ENCODE results near the gene ELP5. TPM values are rescaled to one million over a fixed set of nuclear protein-coding genes. Genes with fewer than 3 reads are reported as not detected.

Gene ELP5
- total and polyA plus RNA-seq, 8 donors = 26.5 to 49.7 (median 42.9) TPM

DNA sequence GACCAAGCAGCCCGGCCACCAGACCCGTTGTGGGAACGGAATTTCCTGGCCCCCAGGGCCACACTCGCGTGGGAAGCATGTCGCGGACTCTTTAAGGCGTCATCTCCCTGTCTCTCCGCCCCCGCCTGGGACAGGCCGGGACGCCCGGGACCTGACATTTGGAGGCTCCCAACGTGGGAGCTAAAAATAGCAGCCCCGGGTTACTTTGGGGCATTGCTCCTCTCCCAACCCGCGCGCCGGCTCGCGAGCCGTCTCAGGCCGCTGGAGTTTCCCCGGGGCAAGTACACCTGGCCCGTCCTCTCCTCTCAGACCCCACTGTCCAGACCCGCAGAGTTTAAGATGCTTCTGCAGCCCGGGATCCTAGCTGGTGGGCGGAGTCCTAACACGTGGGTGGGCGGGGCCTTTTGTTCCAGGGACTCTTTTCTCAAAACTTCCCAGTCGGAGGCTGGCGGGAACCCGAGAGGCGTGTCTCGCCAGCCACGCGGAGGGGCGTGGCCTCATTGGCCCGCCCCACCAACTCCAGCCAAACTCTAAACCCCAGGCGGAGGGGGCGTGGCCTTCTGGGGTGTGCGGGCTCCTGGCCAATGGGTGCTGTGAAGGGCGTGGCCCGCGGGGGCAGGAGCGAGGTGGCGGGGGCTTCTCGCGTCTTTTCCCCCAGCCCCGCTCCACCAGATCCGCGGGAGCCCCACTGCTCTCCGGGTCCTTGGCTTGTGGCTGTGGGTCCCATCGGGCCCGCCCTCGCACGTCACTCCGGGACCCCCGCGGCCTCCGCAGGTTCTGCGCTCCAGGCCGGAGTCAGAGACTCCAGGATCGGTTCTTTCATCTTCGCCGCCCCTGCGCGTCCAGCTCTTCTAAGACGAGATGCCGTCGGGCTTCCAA lies 29.3 kb downstream of the ELP5 start, which contains the start of gene SLC2A4:
Gene SLC2A4, plus strand, starts transcription at position 645 of the 879 bp plus-strand sequence. Its CDS starts 217 bp downstream, at position 862.
- Histone ChIP-seq H3K4me1 (peaks cover 17 to 24% of the 10 kb centered on the region in 2 donors), H3K36me3 (no peaks in the 10 kb centered on the region), H3K9me3 (no peaks in the 10 kb centered on the region), H3K27me3 (peaks cover 0 to 39% of the 10 kb centered on the region in 2 donors), H3K27ac (peak within 1 kb of the TSS; percentile 62 to 65), H3K4me3 (peak within 1 kb of the TSS; percentile 31 to 46)
- ATAC-seq (peak; percentile 94), DNase-seq (peak; percentile 77 to 96 (median 94))
- no peak for TF ChIP-seq CTCF (IDR thresholded peaks at IDR 0.05)
- intact Hi-C loops (cut with DNase I) = no loop called here

- DNase-seq = no peak
- no peaks in the 10 kb centered on the region for H3K36me3 ChIP-seq
- peak overlapping the region; percentile 31 to 46 for H3K4me3 ChIP-seq
- peaks cover 0 to 45% of the 10 kb centered on the region in 2 donors for H3K27me3 ChIP-seq
- intact Hi-C loops (cut with DNase I) = no loop called here
- no peak for TF ChIP-seq CTCF (IDR thresholded peaks at IDR 0.05)
- peaks cover 17 to 24% of the 10 kb centered on the region in 2 donors for H3K4me1 ChIP-seq
- H3K9me3 ChIP-seq = no peaks in the 10 kb centered on the region
- H3K27ac ChIP-seq = no peak overlapping the region
- ATAC-seq = no peak
These were observed 30.1 kb downstream of the ELP5 start for GRCh38 chr17:7281953-7282751.

DNA sequence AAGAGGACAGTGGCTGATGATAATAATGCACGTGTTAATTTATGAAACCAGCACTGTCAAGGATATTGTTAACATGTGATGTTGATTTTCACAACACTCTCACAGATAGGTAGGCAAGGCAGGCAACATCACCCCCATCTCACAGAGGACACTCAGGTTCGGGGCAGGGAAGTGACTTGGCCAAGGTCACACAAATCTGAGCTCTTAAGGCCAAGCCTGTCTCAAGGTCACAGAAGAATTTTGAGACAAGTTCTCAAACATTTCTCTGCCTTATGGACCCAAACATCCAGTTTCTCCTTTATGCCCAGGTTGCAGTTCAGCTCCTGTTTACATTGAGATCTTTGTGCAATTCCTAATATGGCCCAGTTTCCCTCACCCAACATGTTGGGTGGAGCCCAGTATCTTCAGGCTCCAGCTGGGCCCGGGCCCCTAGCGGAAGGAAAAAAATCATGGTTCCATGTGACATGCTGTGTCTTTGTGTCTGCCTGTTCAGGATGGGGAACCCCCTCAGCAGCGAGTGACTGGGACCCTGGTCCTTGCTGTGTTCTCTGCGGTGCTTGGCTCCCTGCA lies 30.8 kb downstream of the ELP5 start:
- intact Hi-C loops (cut with DNase I) = no loop called here

DNA sequence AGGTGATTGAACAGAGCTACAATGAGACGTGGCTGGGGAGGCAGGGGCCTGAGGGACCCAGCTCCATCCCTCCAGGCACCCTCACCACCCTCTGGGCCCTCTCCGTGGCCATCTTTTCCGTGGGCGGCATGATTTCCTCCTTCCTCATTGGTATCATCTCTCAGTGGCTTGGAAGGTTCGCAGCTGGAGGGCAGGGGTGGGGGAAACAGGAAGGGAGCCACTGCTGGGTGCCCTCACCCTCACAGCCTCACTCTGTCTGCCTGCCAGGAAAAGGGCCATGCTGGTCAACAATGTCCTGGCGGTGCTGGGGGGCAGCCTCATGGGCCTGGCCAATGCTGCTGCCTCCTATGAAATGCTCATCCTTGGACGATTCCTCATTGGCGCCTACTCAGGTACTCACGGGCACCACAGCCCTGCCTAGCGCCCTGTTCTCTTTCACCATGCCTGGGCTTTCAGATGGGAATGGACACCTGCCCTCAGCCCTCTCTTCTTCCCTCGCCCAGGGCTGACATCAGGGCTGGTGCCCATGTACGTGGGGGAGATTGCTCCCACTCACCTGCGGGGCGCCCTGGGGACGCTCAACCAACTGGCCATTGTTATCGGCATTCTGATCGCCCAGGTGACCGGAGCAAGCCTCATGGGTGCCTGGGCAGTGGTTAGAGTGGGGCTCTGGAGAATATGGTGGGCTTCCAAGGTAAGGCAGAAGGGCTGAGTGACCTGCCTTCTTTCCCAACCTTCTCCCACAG lies 31.6 kb downstream of the ELP5 start:
- no peak for ATAC-seq
- H3K27ac ChIP-seq = no peak overlapping the region
- peaks cover 0 to 58% of the 10 kb centered on the region in 2 donors for H3K27me3 ChIP-seq
- no peaks in the 10 kb centered on the region for H3K9me3 ChIP-seq
- H3K4me1 ChIP-seq = peaks cover 17 to 24% of the 10 kb centered on the region in 2 donors
- H3K4me3 ChIP-seq = no peak overlapping the region
- no peak for DNase-seq
- no peaks in the 10 kb centered on the region for H3K36me3 ChIP-seq
- no peak for TF ChIP-seq CTCF (IDR thresholded peaks at IDR 0.05)
- intact Hi-C loops (cut with DNase I) = no loop called here

More for the DNA sequence above, 30.8 kb downstream of the ELP5 start:
- no peaks in the 10 kb centered on the region for H3K9me3 ChIP-seq
- ATAC-seq (no peak), DNase-seq (no peak)
- peaks cover 17 to 24% of the 10 kb centered on the region in 2 donors for H3K4me1 ChIP-seq
- H3K36me3 ChIP-seq = no peaks in the 10 kb centered on the region
- H3K27me3 ChIP-seq = peaks cover 0 to 52% of the 10 kb centered on the region in 2 donors
- no peak overlapping the region for H3K27ac ChIP-seq
- TF ChIP-seq CTCF (IDR thresholded peaks at IDR 0.05) = no peak
- H3K4me3 ChIP-seq = no peak overlapping the region

All from left lung (tissue), 10 donors.